NCI-H345 treated with DMSO at 0.1 percent for 48 hours (cell line): ENCODE results near the gene SCFD2.
"Not testable (repeated sequence)": the region's sequence is repeated elsewhere in the genome, so short reads cannot be mapped to it uniquely, and the experiment has no call there.

Source experiments
- DNase-seq: peaks from one replicate; lab custom pipeline; 2025; ENCODE audit not compliant: unreplicated experiment; lab: John Stamatoyannopoulos, UW

Gene SCFD2

DNA sequence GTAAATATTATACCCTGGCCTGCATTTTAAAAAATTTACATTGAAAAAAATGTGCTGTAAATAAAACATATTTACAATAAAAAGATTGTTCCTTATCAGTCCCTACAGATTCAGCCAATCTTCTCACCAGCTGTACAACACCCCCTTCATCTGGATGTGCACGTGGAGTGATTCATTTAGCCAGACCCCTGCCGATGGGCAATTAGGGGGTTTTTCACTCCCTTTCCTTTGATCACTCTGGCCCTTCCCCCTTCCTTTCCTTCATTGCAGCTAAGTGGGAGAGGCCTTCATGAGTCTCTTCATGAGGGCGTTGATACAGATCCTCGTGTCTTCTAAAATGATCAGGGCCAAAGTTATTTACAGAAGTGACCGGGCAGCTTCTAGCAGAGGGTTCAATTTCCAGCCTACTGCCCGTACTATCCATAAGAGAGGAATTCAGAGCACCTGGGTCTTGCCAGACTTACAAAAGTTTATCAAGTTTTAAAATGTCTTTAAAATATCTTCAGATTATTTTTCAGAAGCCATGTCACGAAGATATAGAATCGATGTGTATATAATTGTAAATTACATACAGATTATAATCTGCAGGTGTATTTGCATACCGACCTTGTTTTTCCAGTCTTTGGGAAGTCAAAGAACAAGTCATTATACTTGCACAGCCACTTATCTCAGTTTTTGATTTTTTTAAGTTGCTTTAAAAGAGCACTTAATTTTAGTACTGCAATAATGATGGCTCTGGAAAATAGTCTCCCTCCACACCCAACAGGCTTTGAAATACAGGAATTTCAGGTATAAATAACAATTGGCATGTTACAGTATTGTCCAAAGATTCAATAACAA, 525.1 kb downstream of the SCFD2 start:
- no peak for DNase-seq

GRCh38 chr4:52838729-52839586, 526.9 kb downstream of the SCFD2 start:
- no peak for DNase-seq

- no peak for DNase-seq
These were observed 527.9 kb downstream of the SCFD2 start for GRCh38 chr4:52837716-52838558.

DNA sequence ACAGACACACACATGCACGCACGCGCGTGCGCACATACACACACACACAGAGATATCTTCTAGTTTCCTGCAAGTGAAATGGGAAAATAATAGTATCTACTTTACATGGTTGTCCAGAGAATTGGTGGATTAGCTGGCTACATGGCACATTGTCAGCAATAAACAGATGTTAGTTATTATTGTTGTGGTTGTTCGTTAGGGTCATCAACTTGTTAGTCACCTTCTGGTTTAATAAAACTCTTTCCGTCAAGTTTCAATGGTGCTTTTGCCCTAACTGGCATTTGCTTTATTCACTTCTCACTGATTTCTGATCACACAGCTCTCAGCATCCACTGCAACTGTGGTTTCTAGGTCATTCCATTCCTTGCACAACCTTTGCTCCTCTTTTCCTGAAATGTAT, 529.2 kb downstream of the SCFD2 start:
- no peak for DNase-seq

GRCh38 chr4:52836120-52836519, 529.7 kb downstream of the SCFD2 start:
- DNase-seq, result no peak

DNA sequence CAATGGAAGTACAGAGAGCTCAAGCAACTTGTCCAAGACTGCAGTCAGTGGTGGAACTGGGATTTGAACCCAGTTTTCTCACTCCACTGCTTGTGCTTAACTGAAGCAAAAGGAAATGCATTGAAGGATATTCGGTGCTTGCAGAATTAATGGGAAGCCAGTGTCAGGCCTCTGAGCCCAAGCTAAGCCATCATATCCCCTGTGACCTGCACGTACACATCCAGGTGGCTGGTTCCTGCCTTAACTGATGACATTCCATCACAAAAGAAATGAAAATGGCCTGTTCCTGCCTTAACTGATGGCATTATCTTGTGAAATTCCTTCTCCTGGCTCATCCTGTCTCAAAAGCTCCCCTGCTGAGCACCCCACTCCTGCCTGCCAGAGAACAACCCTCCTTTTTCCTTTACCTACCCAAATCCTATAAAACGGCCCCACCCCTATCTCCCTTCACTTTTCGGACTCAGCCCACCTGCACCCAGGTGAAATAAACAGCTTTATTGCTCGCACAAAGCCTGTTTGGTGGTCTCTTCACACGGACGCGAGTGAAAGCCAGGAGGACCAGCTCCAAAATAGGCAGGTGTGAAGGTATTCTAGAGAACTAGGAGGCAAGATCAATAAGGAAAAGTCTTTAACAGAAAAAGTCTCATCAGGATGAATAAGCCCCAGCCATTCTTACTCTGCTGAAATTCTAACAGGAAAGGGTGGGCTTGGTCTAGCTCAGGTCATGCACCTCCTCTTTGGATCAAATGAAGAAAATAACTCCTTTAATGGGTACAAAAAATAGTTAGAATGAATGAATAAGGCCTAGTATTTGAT, 531.0 kb downstream of the SCFD2 start:
- DNase-seq, result not testable (repeated sequence)

GRCh38 chr4:52833941-52834525, 531.8 kb downstream of the SCFD2 start:
- DNase-seq, result no peak

DNA sequence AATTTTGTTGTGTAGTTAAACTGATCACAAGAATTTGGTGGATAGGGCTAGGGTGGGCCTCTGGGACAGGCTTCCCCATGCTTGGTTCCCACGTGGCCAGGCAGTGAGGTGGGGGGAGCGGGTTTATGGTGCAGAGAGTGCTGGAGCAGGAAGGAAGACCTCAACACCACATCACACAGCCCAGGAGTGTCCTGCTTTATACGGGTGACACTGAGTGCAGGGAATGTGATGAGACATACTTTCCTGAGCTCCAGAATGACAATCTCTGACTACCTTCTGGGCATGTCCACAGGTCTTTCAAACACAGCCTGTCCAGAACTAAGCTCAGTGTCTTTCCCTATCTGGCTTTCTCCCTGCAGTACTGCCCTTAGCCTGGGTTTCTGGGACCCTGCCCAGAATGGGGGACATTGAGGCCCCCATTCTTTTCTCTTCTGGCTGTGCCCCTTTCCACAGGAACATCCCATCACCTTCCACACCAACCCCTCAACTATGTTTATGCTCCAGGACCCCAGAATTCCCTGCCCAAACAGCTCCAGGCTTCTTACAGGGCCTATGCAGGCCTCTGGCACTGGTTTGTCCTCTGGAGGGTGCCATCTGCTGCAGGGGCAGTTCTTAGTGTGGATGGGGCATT, 540.3 kb downstream of the SCFD2 start:
- no peak for DNase-seq

- DNase-seq, result no peak
These were observed 541.0 kb downstream of the SCFD2 start for GRCh38 chr4:52824603-52825459.

DNA sequence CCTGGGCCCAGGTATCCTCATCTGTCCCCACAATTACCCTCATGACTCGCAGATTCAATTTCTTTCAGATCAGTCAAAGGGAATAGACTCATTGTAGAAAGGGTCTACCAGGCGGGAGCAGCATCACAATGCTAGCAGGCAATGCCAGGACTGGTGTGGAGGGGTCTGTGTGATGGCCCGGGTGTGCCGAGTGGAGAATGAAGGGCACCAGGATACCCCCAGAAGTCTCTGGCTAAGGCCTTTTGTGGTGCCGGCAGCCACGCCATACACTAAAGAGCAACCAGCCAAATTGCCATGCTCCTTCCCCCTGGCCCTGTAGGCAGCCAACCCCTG, 541.6 kb downstream of the SCFD2 start:
- no peak for DNase-seq

GRCh38 chr4:52823702-52824092, 542.2 kb downstream of the SCFD2 start:
- DNase-seq, result no peak
